Heart right ventricle (tissue), 16 donors: Measurements from ENCODE around the gene CACNA1G. TPM values are rescaled to one million over a fixed set of nuclear protein-coding genes. Genes with fewer than 3 reads are reported as not detected.

Source experiments
- ATAC-seq, 8 donors: fragments of 200-7000 bp; cut with Tn5 transposase; one replicate each; pipeline ENCODE4 v1.9.1; 2020; ENCODE audit warnings: mild to moderate bottlenecking in 8 of 8, moderate library complexity in 8 of 8, moderate number of reproducible peaks in 1 of 8
- DNase-seq, 2 donors: peaks; one replicate each; pipeline ENCODE4 v3.0.0-alpha.2; 2020
- H3K27ac ChIP-seq, 10 donors: fragments of 200-600 bp; sonication (generic) in 2 of 10; one replicate each; pipeline versions ENCODE4 v1.5.0 to v1.8.0; 2020 to 2022; ENCODE audit warnings: mild to moderate bottlenecking in 3 of 10
- H3K27me3 ChIP-seq, 7 donors: fragments of 200-600 bp; one replicate each; pipeline ENCODE4 v1.8.0; 2021 to 2022; ENCODE audit warnings: mild to moderate bottlenecking in 2 of 7
- H3K36me3 ChIP-seq, 9 donors: fragments of 200-600 bp; sonication (generic) in 1 of 9; one replicate each; pipeline versions ENCODE4 v1.5.0 to v1.8.0; 2020 to 2022; ENCODE audit warnings: mild to moderate bottlenecking in 2 of 9
- H3K4me1 ChIP-seq, 9 donors: fragments of 200-600 bp; sonication (generic) in 1 of 9; one replicate each; pipeline versions ENCODE4 v1.5.0 to v1.8.0; 2020 to 2022; ENCODE audit warnings: mild to moderate bottlenecking in 4 of 9
- H3K4me3 ChIP-seq, 10 donors: fragments of 200-600 bp; sonication (generic) in 2 of 10; one replicate each; pipeline versions ENCODE4 v1.5.0 to v1.8.0; 2020 to 2022; ENCODE audit warnings: mild to moderate bottlenecking in 7 of 10, moderate library complexity in 2 of 10
- H3K9me3 ChIP-seq, 11 donors: fragments of 200-600 bp in 10 of 11; sonication (generic) in 2 of 11; one replicate each; pipeline versions ENCODE4 v1.5.0 to v1.8.0; 2013 to 2022; ENCODE audit warnings: mild to moderate bottlenecking in 2 of 11, control low read depth in 1 of 11, moderate library complexity in 1 of 11
- WGBS, 2 donors: extraction: QIAGEN DNeasy Blood & Tissue Kit; methylation state at CpG; one replicate each; pipeline ENCODE4 v1.1.7; 2013; ENCODE audit warnings: inconsistent platforms in 1 of 2; 5-methylcytosine and 5-hydroxymethylcytosine counted together
- intact Hi-C, 10 donors: fragments of 100-400 bp; cut with DNase I; formaldehyde crosslinking; loops; one replicate each; pipeline versions ENCODE4 v1.11.1 to v1.14.2; 2022
- polyA plus RNA-seq, 2 donors: library from polyadenylated mRNA; stranded (reverse); fragments of 200-250 nt; gene quantifications; one replicate each; pipeline ENCODE4 v1.2.3, GENCODE V29; 2013
- total RNA-seq, 10 donors: library from RNA; stranded (reverse); fragmentation: NEBNext Ultra II Directional in 3 of 10; extraction: Animal tissue kit (Norgen Biotek cat#: 25700) in 3 of 10; gene quantifications; one replicate each; pipeline versions ENCODE4 v1.2.1 to v1.2.4, GENCODE V29; 2021 to 2023
- TF ChIP-seq, protein P1 (sequence below), 9 donors: fragments of 200-600 bp; sonication (generic) in 2 of 9; IDR thresholded peaks; one replicate each; pipeline versions ENCODE4 v1.5.0 to v1.8.0; 2021 to 2022; ENCODE audit warnings: antibody characterized with exemption in 9 of 9, mild to moderate bottlenecking in 5 of 9, moderate library complexity in 1 of 9
- donor health status: Arrhythmogenic right ventricular cardiomyopathy.
- donor health status: ischemic (EF 13 %, LVEDD 7.1; RV severe dilation, severe dysfunction).
- donor health status: healthy with polysubstance abuse.
- donor health status: DM: no; HTN: yes; CAD: no.
- donor health status: DM: no; HTN: no; CAD: no.
- donor health status: ischemic (EF 25% LVEDD 6.9; RV normal size, moderate dysfunction).
- donor health status: ischemic (EF 25% LVEDD 5.7; RV mildly dilated, moderate dysfunction).
- donor health status: healthy.
- donor health status: DM: yes; HTN: yes; CAD: no.
- donor health status: Ischemic cardiomyopathy.
- donor health status: ischemic (EF 35%, LVEDD 5.7; RV mildly dilated, moderate dysfunction).
- donor health status: nonischemic (EF 11% LVEDD 7.7; RV severe dilation, severe dysfunction).
- donor health status: DM: yes; HTN: yes; CAD: no.
- donor health status: PGD.
- donor health status: ischemic (EF 29% LVEDD 5.4; RV normal size, mild dysfunction).
- donor health status: nonischemic (EF 23%, LVEDD 6.1; RV moderate dilation, normal function).

The CACNA1G gene
- total and polyA plus RNA-seq, 12 donors = 0.04 to 0.46 (median 0.24) TPM

DNA sequence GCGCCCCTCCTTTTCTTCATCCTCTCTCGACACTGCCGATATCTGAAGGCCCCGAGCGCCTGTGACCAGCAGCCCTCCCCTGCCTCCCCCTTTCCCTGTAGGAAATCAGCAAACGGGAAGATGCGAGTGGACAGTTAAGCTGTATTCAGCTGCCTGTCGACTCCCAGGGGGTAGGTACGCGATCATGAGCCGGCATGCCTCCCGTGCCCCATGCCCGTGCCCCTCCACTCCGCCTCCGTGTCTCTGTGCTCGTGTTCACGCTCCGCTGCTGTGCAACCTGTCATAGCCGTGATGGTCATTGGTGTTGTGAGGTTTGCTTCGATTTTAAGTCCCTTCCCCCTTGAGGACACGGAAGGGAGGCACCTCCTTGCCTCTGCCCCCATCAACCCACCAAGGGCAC is 34.4 kb downstream of the CACNA1G start:
- Histone ChIP-seq H3K4me1 (peaks cover 4 to 25% (median 16%) of the 10 kb centered on the region in 9 donors), H3K27me3 (no peaks in the 10 kb centered on the region), H3K36me3 (no peaks in the 10 kb centered on the region), H3K4me3 (no peak overlapping the region), H3K9me3 (no peaks in the 10 kb centered on the region), H3K27ac (no peak overlapping the region)
- intact Hi-C loops = no loop called here
- ATAC-seq = no peak
- TF ChIP-seq, protein P1, sequence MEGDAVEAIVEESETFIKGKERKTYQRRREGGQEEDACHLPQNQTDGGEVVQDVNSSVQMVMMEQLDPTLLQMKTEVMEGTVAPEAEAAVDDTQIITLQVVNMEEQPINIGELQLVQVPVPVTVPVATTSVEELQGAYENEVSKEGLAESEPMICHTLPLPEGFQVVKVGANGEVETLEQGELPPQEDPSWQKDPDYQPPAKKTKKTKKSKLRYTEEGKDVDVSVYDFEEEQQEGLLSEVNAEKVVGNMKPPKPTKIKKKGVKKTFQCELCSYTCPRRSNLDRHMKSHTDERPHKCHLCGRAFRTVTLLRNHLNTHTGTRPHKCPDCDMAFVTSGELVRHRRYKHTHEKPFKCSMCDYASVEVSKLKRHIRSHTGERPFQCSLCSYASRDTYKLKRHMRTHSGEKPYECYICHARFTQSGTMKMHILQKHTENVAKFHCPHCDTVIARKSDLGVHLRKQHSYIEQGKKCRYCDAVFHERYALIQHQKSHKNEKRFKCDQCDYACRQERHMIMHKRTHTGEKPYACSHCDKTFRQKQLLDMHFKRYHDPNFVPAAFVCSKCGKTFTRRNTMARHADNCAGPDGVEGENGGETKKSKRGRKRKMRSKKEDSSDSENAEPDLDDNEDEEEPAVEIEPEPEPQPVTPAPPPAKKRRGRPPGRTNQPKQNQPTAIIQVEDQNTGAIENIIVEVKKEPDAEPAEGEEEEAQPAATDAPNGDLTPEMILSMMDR (IDR thresholded peaks at IDR 0.05) = no peak
- 88 to 91% methylated on average over 21 of the region's 21 CpGs for WGBS, 2 donors
- DNase-seq = peak in 1 of 2 donors; percentile 3

DNA sequence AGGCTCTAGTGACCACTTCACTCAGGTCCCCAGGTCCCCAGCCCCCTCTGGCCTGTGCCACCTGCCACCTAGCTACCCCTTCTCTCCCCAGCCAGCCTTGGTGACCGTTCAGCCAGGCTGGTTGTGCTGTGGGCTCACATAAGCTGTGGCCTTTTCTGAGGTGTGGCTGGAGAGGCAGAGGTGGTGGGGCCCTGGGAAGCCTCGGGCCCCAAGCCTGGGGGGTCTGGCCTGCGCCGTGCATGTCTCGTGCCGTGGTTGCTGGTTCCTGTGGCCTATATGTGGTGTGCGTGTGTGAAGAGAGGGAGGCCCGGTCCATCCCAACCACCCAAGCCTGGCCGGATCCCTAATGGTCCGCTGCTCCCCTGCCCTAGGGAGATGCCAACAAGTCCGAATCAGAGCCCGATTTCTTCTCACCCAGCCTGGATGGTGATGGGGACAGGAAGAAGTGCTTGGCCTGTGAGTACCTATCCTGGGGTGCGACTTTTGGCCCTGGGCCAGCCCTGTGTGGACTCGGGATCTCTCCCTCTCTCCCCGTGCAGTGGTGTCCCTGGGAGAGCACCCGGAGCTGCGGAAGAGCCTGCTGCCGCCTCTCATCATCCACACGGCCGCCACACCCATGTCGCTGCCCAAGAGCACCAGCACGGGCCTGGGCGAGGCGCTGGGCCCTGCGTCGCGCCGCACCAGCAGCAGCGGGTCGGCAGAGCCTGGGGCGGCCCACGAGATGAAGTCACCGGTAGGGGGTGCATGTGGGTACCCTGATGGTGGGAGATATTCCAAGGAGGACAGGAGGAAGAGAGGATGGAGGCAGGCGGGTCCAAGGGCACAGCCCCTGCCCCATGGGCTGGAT is 35.9 kb downstream of the CACNA1G start:
- Histone ChIP-seq H3K36me3 (no peaks in the 10 kb centered on the region), H3K4me3 (no peak overlapping the region), H3K9me3 (no peaks in the 10 kb centered on the region), H3K27me3 (no peaks in the 10 kb centered on the region), H3K27ac (no peak overlapping the region), H3K4me1 (peaks cover 0 to 13% (median 8%) of the 10 kb centered on the region in 9 donors)
- DNase-seq = no peak
- 78 to 83% methylated on average over 34 of the region's 34 CpGs for WGBS, 2 donors
- intact Hi-C loops = no loop called here
- ATAC-seq = no peak
- TF ChIP-seq, protein P1 (IDR thresholded peaks at IDR 0.05) = peak in 4 of 9 donors; percentile 13 to 31 (median 26)

DNA sequence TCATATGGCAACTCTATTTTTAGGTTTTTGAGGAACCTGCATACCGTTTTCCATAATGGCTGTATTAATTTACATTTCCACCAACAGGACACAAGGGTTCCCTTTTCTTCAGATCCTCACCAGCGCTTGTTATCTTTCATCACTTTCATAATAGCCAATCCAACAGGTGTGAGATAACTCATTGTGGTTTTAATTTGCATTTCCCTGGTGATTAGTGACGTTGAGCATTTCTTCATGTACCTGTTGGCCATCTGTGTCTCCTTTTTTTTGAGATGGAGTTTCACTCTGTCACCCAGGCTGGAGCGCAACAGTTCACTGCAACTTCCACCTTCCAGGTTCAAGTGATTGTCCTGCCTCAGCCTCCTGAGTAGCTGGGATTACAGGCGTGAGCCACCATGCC is 38.0 kb downstream of the CACNA1G start:
- Histone ChIP-seq H3K4me1 (peaks cover 0 to 6% (median 0%) of the 10 kb centered on the region in 9 donors), H3K27ac (no peak overlapping the region), H3K27me3 (no peaks in the 10 kb centered on the region), H3K36me3 (no peaks in the 10 kb centered on the region), H3K4me3 (no peak overlapping the region), H3K9me3 (no peaks in the 10 kb centered on the region)
- intact Hi-C loops = no loop called here
- no peak for ATAC-seq
- TF ChIP-seq, protein P1 (IDR thresholded peaks at IDR 0.05) = no peak
- DNase-seq = no peak
- WGBS, 2 donors = 77 to 82% methylated on average over 5 of the region's 5 CpGs

DNA sequence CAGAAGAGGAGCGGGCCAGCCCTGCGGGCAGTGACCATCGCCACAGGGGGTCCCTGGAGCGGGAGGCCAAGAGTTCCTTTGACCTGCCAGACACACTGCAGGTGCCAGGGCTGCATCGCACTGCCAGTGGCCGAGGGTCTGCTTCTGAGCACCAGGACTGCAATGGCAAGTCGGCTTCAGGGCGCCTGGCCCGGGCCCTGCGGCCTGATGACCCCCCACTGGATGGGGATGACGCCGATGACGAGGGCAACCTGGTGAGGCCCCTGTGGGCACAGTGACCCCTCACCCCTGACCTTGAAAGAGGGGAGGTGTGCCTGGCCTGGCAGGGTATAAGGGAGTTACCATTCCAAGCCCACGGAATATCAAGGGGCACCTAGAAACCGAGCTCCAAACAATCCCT is 39.1 kb downstream of the CACNA1G start:
- WGBS, 2 donors = 96% methylated on average over 15 of the region's 15 CpGs
- Histone ChIP-seq H3K27ac (no peak overlapping the region), H3K4me3 (no peak overlapping the region), H3K27me3 (peaks cover 0 to 6% (median 0%) of the 10 kb centered on the region in 7 donors), H3K9me3 (no peaks in the 10 kb centered on the region), H3K4me1 (peaks cover 6 to 15% (median 7%) of the 10 kb centered on the region in 9 donors), H3K36me3 (no peaks in the 10 kb centered on the region)
- no peak for DNase-seq
- TF ChIP-seq, protein P1 (IDR thresholded peaks at IDR 0.05) = no peak
- no peak for ATAC-seq
- intact Hi-C loops = loop anchor here in 1 of 10 donors (5.0 kb wide), 1 partner anchor 37 kb away; the partner anchor contains the start of gene CACNA1G
